Caco-2 (cell line): ENCODE measurements around the gene PKHD1. TPM values are rescaled to one million over a fixed set of nuclear protein-coding genes. Genes with fewer than 3 reads are reported as not detected.

Experiments
- BruUV-seq: library from RNA; stranded (reverse); fragments of 400-500 nt; replicated peaks from 2 replicates; lab custom pipeline; 2021; lab: Mats Ljungman, UMichigan
- CTCF ChIA-PET: fragments of 300-600 bp; sonication (Branson Sonifier 250); formaldehyde crosslinking; loops from one replicate; lab custom pipeline; 2022; ENCODE audit warnings: antibody characterized with exemption; lab: Charles Lee
- POLR2A ChIA-PET: fragments of 300-600 bp; sonication (Branson Sonifier 250); formaldehyde crosslinking; loops from one replicate; lab custom pipeline; 2022; ENCODE audit warnings: antibody characterized with exemption; lab: Charles Lee
- DNase-seq, 2 experiments: peaks; one replicate each; pipeline versions ENCODE4 v3.0.0 to v3.0.0-alpha.2; 2020 to 2022
- H3K27me3 ChIP-seq: replicated peaks from 2 replicates; pipeline ENCODE4 v1.6.0; 2011; ENCODE audit warnings: low read length; ENCODE audit not compliant: control insufficient read depth, insufficient read depth
- H3K36me3 ChIP-seq: 2 replicates; pipeline ENCODE4 v1.5.1; 2011; ENCODE audit warnings: low read length; ENCODE audit not compliant: control insufficient read depth, insufficient read depth
- H3K4me1 ChIP-seq: fragments of 250-450 bp; sonication (Bioruptor Pico); 2 replicates; pipeline ENCODE4 v1.5.1; 2020; ENCODE audit warnings: mild to moderate bottlenecking
- H3K4me3 ChIP-seq: 2 replicates; pipeline ENCODE4 v1.5.1; 2011; ENCODE audit warnings: low read depth, mild to moderate bottlenecking, control low read depth, low read length
- H3K9me3 ChIP-seq: fragments of 250-450 bp; sonication (Bioruptor Pico); 2 replicates; pipeline ENCODE4 v1.5.1; 2020; ENCODE audit warnings: mild to moderate bottlenecking, moderate library complexity
- H3K27ac Mint-ChIP-seq: one replicate; pipeline ENCODE4 v1.8.0; 2022; ENCODE audit warnings: mixed read lengths; ENCODE audit not compliant: unreplicated experiment
- H3K27me3 Mint-ChIP-seq: one replicate; pipeline ENCODE4 v1.8.0; 2022; ENCODE audit warnings: mixed read lengths; ENCODE audit not compliant: insufficient read depth, unreplicated experiment
- H3K36me3 Mint-ChIP-seq: one replicate; pipeline ENCODE4 v1.8.0; 2022; ENCODE audit warnings: mild to moderate bottlenecking, mixed read lengths; ENCODE audit not compliant: insufficient read depth, unreplicated experiment
- H3K4me1 Mint-ChIP-seq: one replicate; pipeline ENCODE4 v1.8.0; 2022; ENCODE audit warnings: low read depth, mixed read lengths; ENCODE audit not compliant: unreplicated experiment
- H3K4me3 Mint-ChIP-seq: one replicate; pipeline ENCODE4 v1.8.0; 2022; ENCODE audit warnings: mild to moderate bottlenecking, moderate library complexity, mixed read lengths; ENCODE audit not compliant: unreplicated experiment
- H3K9me3 Mint-ChIP-seq: one replicate; pipeline ENCODE4 v1.8.0; 2022; ENCODE audit warnings: mixed read lengths; ENCODE audit not compliant: unreplicated experiment
- CTCF ChIP-seq, 2 experiments: fragments of 200-600 bp in 1 of 2; IDR thresholded peaks; 1 replicate in 1 of 2; 2 replicates in 1 of 2; pipeline versions ENCODE4 v1.5.1 to v1.8.0; 2011 to 2022; ENCODE audit warnings: antibody characterized with exemption in 1 of 2, control low read depth in 1 of 2, inconsistent platforms in 1 of 2, low read depth in 1 of 2, low read length in 1 of 2, mild to moderate bottlenecking in 1 of 2, moderate library complexity in 1 of 2; ENCODE audit not compliant: insufficient read depth in 1 of 2, severe bottlenecking in 1 of 2, unreplicated experiment in 1 of 2
- intact Hi-C: fragments of 100-400 bp; cut with micrococcal nuclease; formaldehyde crosslinking; loops from one replicate; pipeline ENCODE4 v1.10.0; 2022; ENCODE audit not compliant: unreplicated experiment
- total RNA-seq: library from RNA; stranded (reverse); gene quantifications from 2 replicates; pipeline ENCODE4 v1.2.3, GENCODE V29; 2022

PKHD1 gene
- total RNA-seq, 1 experiment from 2014 or later, result 3.3 TPM

- H3K36me3 ChIP-seq, result no peaks in the 10 kb centered on the region
- no peaks in the 10 kb centered on the region for H3K9me3 ChIP-seq
- no peaks in the 10 kb centered on the region for H3K27me3 ChIP-seq
- Mint-ChIP-seq H3K9me3 (no peaks in the 10 kb centered on the region), H3K4me1 (no peaks in the 10 kb centered on the region), H3K36me3 (no peaks in the 10 kb centered on the region), H3K27ac (no peak overlapping the region), H3K27me3 (no peaks in the 10 kb centered on the region), H3K4me3 (no peak overlapping the region)
- H3K4me1 ChIP-seq, result no peaks in the 10 kb centered on the region
- BruUV-seq, result no TSS peak
- DNase-seq, result no peak
- TF ChIP-seq CTCF (IDR thresholded peaks at IDR 0.05; ENCODE audit: insufficient read depth in 1 of 2, low read depth in 1 of 2, low read length in 1 of 2, severe bottlenecking in 1 of 2, unreplicated experiment in 1 of 2), result no peak
- POLR2A ChIA-PET, result no interaction called here
- intact Hi-C loops, result no loop called here
- no peak overlapping the region for H3K4me3 ChIP-seq
- CTCF ChIA-PET, result no interaction called here
Measured at GRCh38 chr6:52012582-52012981, 74.8 kb downstream of the PKHD1 start.

- Histone ChIP-seq H3K27me3 (no peaks in the 10 kb centered on the region), H3K36me3 (no peaks in the 10 kb centered on the region), H3K9me3 (no peaks in the 10 kb centered on the region), H3K4me3 (no peak overlapping the region), H3K4me1 (no peaks in the 10 kb centered on the region)
- Mint-ChIP-seq H3K27me3 (no peaks in the 10 kb centered on the region), H3K36me3 (no peaks in the 10 kb centered on the region), H3K27ac (no peak overlapping the region), H3K9me3 (no peaks in the 10 kb centered on the region), H3K4me1 (no peaks in the 10 kb centered on the region), H3K4me3 (no peak overlapping the region)
- ChIA-PET POLR2A (no interaction called here), CTCF (interaction anchor here (0.8 kb wide), 1 partner anchor 178 kb away, joined by 3 read pairs; no protein-coding TSS in a partner anchor)
- BruUV-seq, result no TSS peak
- TF ChIP-seq CTCF (IDR thresholded peaks at IDR 0.05; ENCODE audit: insufficient read depth in 1 of 2, low read depth in 1 of 2, low read length in 1 of 2, severe bottlenecking in 1 of 2, unreplicated experiment in 1 of 2), result no peak
- DNase-seq, result no peak
- intact Hi-C loops, result no loop called here
Measured at GRCh38 chr6:52010806-52011205, 76.6 kb downstream of the PKHD1 start.

GRCh38 chr6:52010145-52010544 lies 77.3 kb downstream of the PKHD1 start:
- BruUV-seq, result no TSS peak
- no peaks in the 10 kb centered on the region for H3K4me1 ChIP-seq
- DNase-seq, result no peak
- no peaks in the 10 kb centered on the region for H3K36me3 ChIP-seq
- H3K9me3 ChIP-seq, result no peaks in the 10 kb centered on the region
- intact Hi-C loops, result no loop called here
- TF ChIP-seq CTCF (IDR thresholded peaks at IDR 0.05; ENCODE audit: insufficient read depth in 1 of 2, low read depth in 1 of 2, low read length in 1 of 2, severe bottlenecking in 1 of 2, unreplicated experiment in 1 of 2), result no peak
- Mint-ChIP-seq H3K4me1 (no peaks in the 10 kb centered on the region), H3K4me3 (no peak overlapping the region), H3K27me3 (no peaks in the 10 kb centered on the region), H3K9me3 (no peaks in the 10 kb centered on the region), H3K27ac (no peak overlapping the region), H3K36me3 (no peaks in the 10 kb centered on the region)
- ChIA-PET POLR2A (no interaction called here), CTCF (interaction anchor here (0.8 kb wide), 1 partner anchor 177 kb away, joined by 3 read pairs; no protein-coding TSS in a partner anchor)
- H3K27me3 ChIP-seq, result no peaks in the 10 kb centered on the region
- no peak overlapping the region for H3K4me3 ChIP-seq
